GM19372 (cell line): ENCODE results near the gene ATP6V0A4.
"Not testable (repeated sequence)": the region's sequence is repeated elsewhere in the genome, so short reads cannot be mapped to it uniquely, and the experiment has no call there.

Experiments
- ATAC-seq: cut with Tn5 transposase; IDR thresholded peaks from one replicate; pipeline ENCODE4 v1.9.1; 2021; ENCODE audit warnings: mild to moderate bottlenecking, low read depth, moderate library complexity; ENCODE audit not compliant: unreplicated experiment

The ATP6V0A4 gene

GRCh38 chr7:138797715-138798320 lies at the start of gene ATP6V0A4, which contains the start of gene TMEM213:
Gene ATP6V0A4, minus strand, starts transcription at chr7:138798196. Its CDS starts 26,949 bp downstream, at chr7:138771247.
Gene TMEM213, plus strand, starts transcription at chr7:138797994. Its CDS starts 111 bp downstream, at chr7:138798105.
- ATAC-seq: no peak

- ATAC-seq: no peak
These were observed 47.7 kb upstream of the ATP6V0A4 start for GRCh38 chr7:138845711-138846110.

- ATAC-seq: no peak
These were observed 45.9 kb upstream of the ATP6V0A4 start for GRCh38 chr7:138843632-138844580.

- no peak for ATAC-seq
These were observed 44.1 kb upstream of the ATP6V0A4 start for GRCh38 chr7:138842111-138842510.

GRCh38 chr7:138838166-138838565 lies 40.2 kb upstream of the ATP6V0A4 start:
- no peak for ATAC-seq

GRCh38 chr7:138837627-138838026 lies 39.6 kb upstream of the ATP6V0A4 start:
- no peak for ATAC-seq

- no peak for ATAC-seq
These were observed 37.1 kb upstream of the ATP6V0A4 start for GRCh38 chr7:138835087-138835486.

- ATAC-seq: no peak
These were observed 36.6 kb upstream of the ATP6V0A4 start for GRCh38 chr7:138834583-138834982.

- no peak for ATAC-seq
These were observed 35.6 kb upstream of the ATP6V0A4 start for GRCh38 chr7:138833596-138833995.

GRCh38 chr7:138832966-138833365 lies 35.0 kb upstream of the ATP6V0A4 start:
- ATAC-seq: no peak

- no peak for ATAC-seq
These were observed 31.3 kb upstream of the ATP6V0A4 start for GRCh38 chr7:138829335-138829734.

GRCh38 chr7:138828302-138828701 lies 30.3 kb upstream of the ATP6V0A4 start:
- no peak for ATAC-seq

GRCh38 chr7:138825049-138825721 lies 27.2 kb upstream of the ATP6V0A4 start:
- no peak for ATAC-seq

- no peak for ATAC-seq
These were observed 25.0 kb upstream of the ATP6V0A4 start for GRCh38 chr7:138822867-138823535.

GRCh38 chr7:138821912-138822311 lies 23.9 kb upstream of the ATP6V0A4 start:
- ATAC-seq: no peak

- ATAC-seq: no peak
These were observed 21.6 kb upstream of the ATP6V0A4 start for GRCh38 chr7:138819625-138820024.

GRCh38 chr7:138816650-138817049 lies 18.7 kb upstream of the ATP6V0A4 start:
- no peak for ATAC-seq

- ATAC-seq: no peak
These were observed 16.9 kb upstream of the ATP6V0A4 start for GRCh38 chr7:138814816-138815332.

GRCh38 chr7:138813945-138814344 lies 15.9 kb upstream of the ATP6V0A4 start:
- no peak for ATAC-seq

- not testable (repeated sequence) for ATAC-seq
These were observed 13.3 kb upstream of the ATP6V0A4 start for GRCh38 chr7:138811327-138811726.
